Colon (tissue), 2 donors: ENCODE data around the gene NR3C2.

Source experiments
- FAIRE-seq: peaks from 2 replicates; lab custom pipeline; 2012; peaks lifted over from hg19 to GRCh38; lab: Jason Lieb, UNC
- donor health status: control.
- donor health status: control.

The NR3C2 gene

GRCh38 chr4:148434075-148434773 is 8.0 kb downstream of the NR3C2 start:
- FAIRE-seq = peak; percentile 94

GRCh38 chr4:148431401-148431800 is 10.8 kb downstream of the NR3C2 start:
- FAIRE-seq = no peak

- FAIRE-seq = peak; percentile 90
Observed at GRCh38 chr4:148430854-148431253, 11.4 kb downstream of the NR3C2 start.

DNA sequence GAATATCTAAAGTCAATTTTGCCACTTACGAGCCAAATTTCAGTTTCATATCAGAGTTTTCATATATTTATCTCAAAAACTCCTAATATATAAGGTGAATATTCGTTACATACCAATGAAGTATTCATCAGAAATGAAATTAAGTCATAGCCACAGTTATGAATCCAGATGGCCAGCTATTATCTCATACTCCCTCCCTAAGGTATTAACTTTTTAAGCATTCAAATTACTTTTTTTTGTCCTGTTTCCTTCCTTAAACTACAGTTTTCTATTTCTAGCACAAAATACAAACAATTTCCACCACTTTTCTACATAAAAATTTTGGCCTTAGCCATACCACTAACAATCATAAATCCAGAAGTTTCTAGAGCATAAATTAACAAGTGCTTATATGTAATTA is 13.0 kb downstream of the NR3C2 start:
- FAIRE-seq = no peak

DNA sequence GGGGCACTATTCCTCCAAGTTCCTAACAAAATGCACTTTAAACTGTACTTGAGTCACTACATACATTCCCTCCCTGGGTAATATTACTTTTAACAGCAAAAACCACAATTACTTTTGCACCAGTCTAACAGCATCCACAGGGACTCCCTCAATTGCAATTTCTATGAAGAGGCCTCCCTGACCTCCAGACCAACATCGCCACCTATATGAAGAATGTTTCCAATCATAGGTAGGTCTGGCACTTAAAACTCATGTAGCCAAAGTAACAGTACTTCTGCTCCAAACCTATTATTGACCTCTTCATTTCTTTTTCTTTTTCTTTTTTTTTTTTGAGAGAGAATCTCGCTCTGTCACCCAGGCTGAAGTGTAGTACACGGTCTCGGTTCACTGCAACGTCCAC is 15.6 kb downstream of the NR3C2 start:
- FAIRE-seq = no peak

- FAIRE-seq = no peak
Observed at GRCh38 chr4:148425327-148426110, 16.7 kb downstream of the NR3C2 start.

- FAIRE-seq = no peak
Observed at GRCh38 chr4:148420397-148420796, 21.8 kb downstream of the NR3C2 start.

GRCh38 chr4:148415500-148415899 is 26.7 kb downstream of the NR3C2 start:
- no peak for FAIRE-seq

- no peak for FAIRE-seq
Observed at GRCh38 chr4:148412460-148412994, 29.7 kb downstream of the NR3C2 start.

DNA sequence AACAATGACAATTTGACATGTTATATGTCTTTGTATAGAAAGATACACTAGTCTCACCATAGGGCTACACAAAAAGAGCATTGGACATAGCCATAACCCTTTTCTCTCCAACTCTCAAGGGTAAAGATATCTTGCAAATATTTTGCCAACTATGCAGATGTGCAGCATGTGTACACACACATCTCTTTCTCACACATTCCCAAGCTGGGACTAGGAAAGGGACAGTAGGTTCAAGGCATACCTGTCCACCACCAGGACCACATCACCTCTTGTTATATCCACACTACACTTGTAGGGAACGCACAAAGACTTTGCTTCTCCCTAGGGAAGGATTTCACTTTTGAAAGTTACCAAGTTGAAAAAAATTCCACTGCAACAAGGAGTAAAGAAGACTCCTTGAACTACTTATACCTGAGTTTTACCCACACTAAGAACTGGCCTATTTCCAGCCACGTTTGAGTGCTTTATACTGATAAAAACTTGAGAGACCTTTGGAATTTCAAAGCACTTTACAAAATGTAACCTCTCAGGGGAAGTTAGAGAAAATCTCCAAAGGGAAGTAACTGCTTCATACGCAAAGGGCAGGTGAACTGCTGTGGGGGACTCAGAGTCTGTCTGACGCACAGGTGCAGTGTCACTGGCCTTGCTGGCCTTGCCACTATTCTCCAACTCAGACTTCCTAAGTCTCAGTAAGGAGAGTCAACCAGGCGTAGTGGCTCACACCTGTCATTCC is 36.9 kb downstream of the NR3C2 start:
- FAIRE-seq = no peak

GRCh38 chr4:148398988-148399387 is 43.2 kb downstream of the NR3C2 start:
- FAIRE-seq = no peak

DNA sequence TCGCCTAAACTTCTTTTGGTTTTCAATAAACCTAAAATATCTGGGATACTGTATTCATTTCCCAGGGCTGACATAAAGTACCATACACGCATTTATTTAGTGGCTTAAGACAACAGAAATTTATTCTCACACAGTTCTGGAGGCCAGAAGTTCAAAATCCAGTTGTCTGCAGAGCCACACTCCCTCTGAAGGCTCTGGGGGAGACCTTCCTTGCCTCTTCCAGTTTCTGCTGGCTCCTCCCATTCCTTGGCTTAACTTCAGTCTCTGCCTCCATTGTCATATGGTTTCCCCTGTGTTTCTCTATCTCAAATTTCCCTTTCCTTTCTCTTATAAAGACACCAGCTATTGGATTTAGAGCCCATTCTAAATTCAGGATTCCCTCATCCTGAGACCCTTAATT is 44.4 kb downstream of the NR3C2 start:
- no peak for FAIRE-seq

- FAIRE-seq = no peak
Observed at GRCh38 chr4:148396986-148397673, 45.1 kb downstream of the NR3C2 start.

- FAIRE-seq = no peak
Observed at GRCh38 chr4:148395771-148396170, 46.4 kb downstream of the NR3C2 start.

DNA sequence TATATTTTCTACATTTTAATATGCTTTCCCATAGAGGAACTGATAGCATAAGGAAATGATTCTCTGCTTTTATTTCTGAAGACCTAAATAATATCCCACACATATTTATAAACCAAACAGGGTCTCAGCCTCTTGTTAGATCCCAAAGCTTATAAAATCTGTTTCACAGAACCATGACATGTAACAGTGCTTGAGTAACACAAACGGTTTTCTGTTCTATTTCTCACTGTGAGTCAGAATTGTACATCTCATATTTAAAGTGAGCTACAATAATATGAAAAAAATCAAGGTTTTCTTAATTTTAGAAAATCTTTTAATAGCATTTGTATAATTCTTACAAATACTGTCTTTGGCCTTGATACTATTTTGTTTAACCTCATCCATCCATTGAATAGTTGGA is 51.2 kb downstream of the NR3C2 start:
- no peak for FAIRE-seq

- FAIRE-seq = no peak
Observed at GRCh38 chr4:148390311-148390710, 51.9 kb downstream of the NR3C2 start.

GRCh38 chr4:148380291-148380690 is 61.9 kb downstream of the NR3C2 start:
- no peak for FAIRE-seq

- peak; percentile 49 for FAIRE-seq
Observed at GRCh38 chr4:148376151-148376550, 66.1 kb downstream of the NR3C2 start.

- peak; percentile 18 for FAIRE-seq
Observed at GRCh38 chr4:148375584-148375983, 66.6 kb downstream of the NR3C2 start.

- no peak for FAIRE-seq
Observed at GRCh38 chr4:148373093-148373492, 69.1 kb downstream of the NR3C2 start.

DNA sequence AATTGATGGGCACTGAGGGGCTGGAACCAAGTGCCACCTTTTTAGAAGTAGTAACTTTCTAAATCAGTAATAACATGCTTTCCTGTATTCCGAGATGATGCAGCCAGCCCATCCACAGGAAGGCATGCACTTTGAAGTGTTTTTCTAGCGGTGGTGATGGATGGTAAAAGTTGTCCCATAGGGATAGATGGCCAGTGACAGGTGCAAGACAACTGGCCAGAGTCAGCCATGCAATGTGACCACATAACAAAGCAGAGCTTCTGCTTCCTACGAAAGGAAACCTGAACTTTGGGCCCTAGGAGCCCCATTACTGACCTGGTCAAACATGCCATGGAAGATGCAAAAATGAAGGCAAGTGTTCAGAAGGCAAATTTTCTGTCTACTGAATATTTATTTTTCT is 72.3 kb downstream of the NR3C2 start:
- FAIRE-seq = no peak

DNA sequence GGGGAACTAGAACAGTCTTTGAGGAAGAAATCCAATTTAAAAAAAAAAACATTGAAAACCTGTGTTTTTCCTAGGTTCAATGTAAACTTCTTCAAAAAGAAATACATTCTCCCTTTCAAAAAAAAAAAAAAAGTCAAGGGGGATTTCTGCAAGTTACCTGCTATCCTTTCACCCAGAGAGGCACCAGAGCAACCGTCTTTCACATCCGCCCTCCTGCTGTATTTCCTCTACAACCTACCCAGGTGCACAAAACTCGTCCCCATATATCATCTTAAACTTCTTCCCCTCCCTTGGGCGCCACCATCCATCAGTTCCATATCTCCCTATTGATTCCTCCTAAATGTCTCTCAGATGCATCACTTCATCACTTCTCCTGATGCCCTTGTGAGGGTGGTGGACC is 74.5 kb downstream of the NR3C2 start:
- no peak for FAIRE-seq
